GM20000 (cell line): Measurements from ENCODE around the gene BTRC.

ENCODE experiments used
- DNase-seq: peaks from one replicate; pipeline ENCODE4 v3.0.0; 2012; ENCODE audit warnings: low spot score
- CTCF ChIP-seq: IDR thresholded peaks from 2 replicates; pipeline ENCODE4 v1.5.1; 2012; ENCODE audit warnings: mild to moderate bottlenecking, control low read depth; ENCODE audit errors: extremely low read depth, missing control alignments

BTRC gene

GRCh38 chr10:101490026-101490425 is 136.1 kb downstream of the BTRC start:
- no peak for DNase-seq

GRCh38 chr10:101492205-101492604 is 138.2 kb downstream of the BTRC start:
- TF ChIP-seq CTCF, result no peak

More at GRCh38 chr10:101490026-101490425, 136.1 kb downstream of the BTRC start:
- no peak for TF ChIP-seq CTCF

DNA sequence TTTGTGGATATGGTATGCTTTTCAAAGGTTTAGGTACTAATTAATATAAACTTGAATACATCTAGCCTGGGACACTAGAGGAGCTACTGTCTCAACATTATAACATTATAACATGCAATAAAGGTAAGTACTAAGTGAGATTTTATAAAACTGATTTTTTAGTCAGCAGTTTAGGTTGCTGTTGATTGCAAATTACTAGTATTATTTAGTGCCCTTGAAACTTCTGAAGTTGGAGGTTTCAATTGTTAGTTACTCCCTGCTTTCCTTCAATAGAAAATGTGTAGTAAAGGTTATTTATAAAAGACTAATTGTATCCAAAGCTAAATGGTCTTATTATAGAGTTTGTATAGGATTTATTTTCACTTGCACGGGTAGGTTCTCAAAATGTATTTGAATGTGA is 138.8 kb downstream of the BTRC start:
- no peak for DNase-seq
- no peak for TF ChIP-seq CTCF

More at GRCh38 chr10:101492205-101492604, 138.2 kb downstream of the BTRC start:
- DNase-seq, result no peak

DNA sequence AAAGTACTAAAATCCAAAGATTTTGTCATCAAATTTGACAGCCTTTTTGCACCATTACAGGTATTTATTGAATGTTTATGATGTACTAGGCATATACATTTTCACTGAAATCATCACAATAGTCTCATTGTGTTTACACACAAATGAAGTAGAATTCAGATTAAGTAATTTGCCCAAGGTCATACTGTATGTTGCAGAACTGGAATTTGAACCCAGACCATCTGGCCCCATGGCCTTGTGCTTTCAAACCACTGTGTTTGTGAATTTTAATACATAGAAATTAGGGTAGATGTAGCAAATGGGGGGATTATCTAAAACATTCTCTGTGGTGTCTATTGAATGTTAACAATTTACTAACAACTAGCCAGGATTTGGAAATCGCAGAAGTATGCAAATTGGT is 139.3 kb downstream of the BTRC start:
- TF ChIP-seq CTCF, result no peak
- no peak for DNase-seq

- no peak for DNase-seq
Measured at GRCh38 chr10:101493782-101494281, 139.9 kb downstream of the BTRC start.

GRCh38 chr10:101494650-101495049 is 140.7 kb downstream of the BTRC start:
- no peak for TF ChIP-seq CTCF
- no peak for DNase-seq

More at GRCh38 chr10:101493782-101494281, 139.9 kb downstream of the BTRC start:
- no peak for TF ChIP-seq CTCF

DNA sequence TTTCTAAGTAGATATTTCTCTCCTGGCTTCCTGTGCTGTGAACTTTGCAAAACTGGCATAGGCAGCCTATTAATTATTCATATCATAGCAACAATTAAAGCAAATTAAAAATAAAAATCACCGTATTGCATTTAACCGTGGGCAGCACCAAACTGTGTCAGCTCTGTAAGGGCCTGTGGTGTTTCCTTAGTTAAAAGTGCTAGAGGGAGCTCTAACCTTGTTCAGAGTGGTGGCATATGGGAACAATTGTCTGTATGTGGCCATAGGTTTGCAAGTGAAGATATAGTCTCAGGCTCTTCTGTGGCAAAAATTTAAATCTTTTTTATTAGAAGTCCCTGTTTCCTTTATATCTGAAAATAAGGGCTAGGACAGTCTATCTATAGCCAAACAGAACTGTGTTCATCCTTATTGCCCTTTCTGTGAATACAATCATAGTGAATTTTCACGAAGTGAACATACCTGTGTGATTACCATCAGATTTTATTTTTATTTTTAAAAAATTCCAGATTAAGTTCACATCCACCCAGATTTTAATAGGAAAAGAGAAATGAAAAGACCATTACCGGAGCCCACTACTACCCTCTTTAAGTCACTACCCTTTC is 141.5 kb downstream of the BTRC start:
- peak; percentile 16 for DNase-seq

More for the DNA sequence above, 141.5 kb downstream of the BTRC start:
- TF ChIP-seq CTCF, result peak; percentile 22
